ENCODE data around the gene DNAJC18. TPM values are rescaled to one million over a fixed set of nuclear protein-coding genes. Genes with fewer than 3 reads are reported as not detected.

The DNAJC18 gene
- total RNA-seq, 1 experiment from 2014 or later = 4.4 TPM

DNA sequence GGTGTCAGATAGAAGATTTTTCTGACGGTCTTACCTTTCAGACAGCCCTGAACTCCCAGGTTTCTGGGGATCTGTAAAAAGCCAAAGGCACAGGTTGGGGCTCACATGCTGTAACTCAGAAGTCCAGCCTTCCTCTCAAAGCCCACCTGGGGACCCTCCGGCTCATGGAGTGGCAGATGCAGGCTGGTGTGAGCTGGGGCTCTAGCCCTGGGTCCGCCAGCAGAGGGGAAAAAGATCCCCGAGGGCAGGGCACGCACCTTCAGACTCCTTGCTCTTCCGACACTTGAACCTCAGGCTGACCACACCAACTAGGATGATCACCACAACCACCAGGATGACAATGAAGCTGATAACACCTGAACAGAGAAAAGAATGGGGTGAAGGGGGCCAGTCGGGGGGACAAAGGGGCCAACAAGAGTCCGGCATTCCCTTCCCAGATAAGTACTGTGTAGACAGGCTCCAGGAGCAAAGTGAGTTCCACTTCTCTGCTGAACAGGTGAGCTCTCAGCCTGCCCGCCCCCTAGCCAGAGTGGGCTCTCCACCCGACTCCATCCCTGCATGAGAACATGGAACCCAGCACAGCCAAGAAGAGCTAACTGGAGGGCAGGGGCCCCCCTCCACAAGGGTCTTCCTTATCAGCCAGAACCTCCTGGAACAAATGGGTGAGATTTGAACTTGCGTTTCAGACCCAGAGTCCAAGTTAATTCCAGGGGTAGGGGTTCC is 15.4 kb upstream of the DNAJC18 start:
- Histone ChIP-seq H3K9me3 (ENCODE audit: low read length) (no peaks in the 10 kb centered on the region), H3K27ac (ENCODE audit: low read length) (no peak overlapping the region), H2AFZ (ENCODE audit: low read length) (no peak overlapping the region), H3K9ac (ENCODE audit: low read length) (no peak overlapping the region), H4K20me1 (ENCODE audit: low read length) (no peaks in the 10 kb centered on the region), H3K4me1 (ENCODE audit: insufficient read depth, low read length) (peaks cover 6% of the 10 kb centered on the region; the same call in 1 of the 2 replicates), H3K4me2 (ENCODE audit: low read length) (no peak overlapping the region), H3K27me3 (ENCODE audit: low read length) (no peaks in the 10 kb centered on the region), H3K79me2 (ENCODE audit: low read length) (no peaks in the 10 kb centered on the region), H3K36me3 (ENCODE audit: low read depth, low read length) (no peaks in the 10 kb centered on the region), H3K4me3 (ENCODE audit: low read length) (no peak overlapping the region), H3K9me2 (replicated peaks; ENCODE audit: low read length) (no peaks in the 10 kb centered on the region), H3F3A (ENCODE audit: low read length, unreplicated experiment) (no peaks in the 10 kb centered on the region)
- no peak for ATAC-seq
- intact Hi-C loops (cut with micrococcal nuclease) = no loop called here
- DNase-seq = no peak
- no TSS peak for BruUV-seq (replicated peaks)
- TF ChIP-seq, protein P1, sequence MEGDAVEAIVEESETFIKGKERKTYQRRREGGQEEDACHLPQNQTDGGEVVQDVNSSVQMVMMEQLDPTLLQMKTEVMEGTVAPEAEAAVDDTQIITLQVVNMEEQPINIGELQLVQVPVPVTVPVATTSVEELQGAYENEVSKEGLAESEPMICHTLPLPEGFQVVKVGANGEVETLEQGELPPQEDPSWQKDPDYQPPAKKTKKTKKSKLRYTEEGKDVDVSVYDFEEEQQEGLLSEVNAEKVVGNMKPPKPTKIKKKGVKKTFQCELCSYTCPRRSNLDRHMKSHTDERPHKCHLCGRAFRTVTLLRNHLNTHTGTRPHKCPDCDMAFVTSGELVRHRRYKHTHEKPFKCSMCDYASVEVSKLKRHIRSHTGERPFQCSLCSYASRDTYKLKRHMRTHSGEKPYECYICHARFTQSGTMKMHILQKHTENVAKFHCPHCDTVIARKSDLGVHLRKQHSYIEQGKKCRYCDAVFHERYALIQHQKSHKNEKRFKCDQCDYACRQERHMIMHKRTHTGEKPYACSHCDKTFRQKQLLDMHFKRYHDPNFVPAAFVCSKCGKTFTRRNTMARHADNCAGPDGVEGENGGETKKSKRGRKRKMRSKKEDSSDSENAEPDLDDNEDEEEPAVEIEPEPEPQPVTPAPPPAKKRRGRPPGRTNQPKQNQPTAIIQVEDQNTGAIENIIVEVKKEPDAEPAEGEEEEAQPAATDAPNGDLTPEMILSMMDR (conservative IDR thresholded peaks at IDR 0.05; ENCODE audit: low read depth, low read length) = no peak
- no peak for TF ChIP-seq EZH2 (IDR thresholded peaks at IDR 0.05; ENCODE audit: low read length, unreplicated experiment)
- ChIA-PET POLR2A (ENCODE audit: unreplicated experiment) (interaction anchor here (0.6 kb wide), 1 partner anchor 16 kb away, joined by 6 read pairs; the partner anchor contains the start of gene DNAJC18), CTCF (no interaction called here)

DNA sequence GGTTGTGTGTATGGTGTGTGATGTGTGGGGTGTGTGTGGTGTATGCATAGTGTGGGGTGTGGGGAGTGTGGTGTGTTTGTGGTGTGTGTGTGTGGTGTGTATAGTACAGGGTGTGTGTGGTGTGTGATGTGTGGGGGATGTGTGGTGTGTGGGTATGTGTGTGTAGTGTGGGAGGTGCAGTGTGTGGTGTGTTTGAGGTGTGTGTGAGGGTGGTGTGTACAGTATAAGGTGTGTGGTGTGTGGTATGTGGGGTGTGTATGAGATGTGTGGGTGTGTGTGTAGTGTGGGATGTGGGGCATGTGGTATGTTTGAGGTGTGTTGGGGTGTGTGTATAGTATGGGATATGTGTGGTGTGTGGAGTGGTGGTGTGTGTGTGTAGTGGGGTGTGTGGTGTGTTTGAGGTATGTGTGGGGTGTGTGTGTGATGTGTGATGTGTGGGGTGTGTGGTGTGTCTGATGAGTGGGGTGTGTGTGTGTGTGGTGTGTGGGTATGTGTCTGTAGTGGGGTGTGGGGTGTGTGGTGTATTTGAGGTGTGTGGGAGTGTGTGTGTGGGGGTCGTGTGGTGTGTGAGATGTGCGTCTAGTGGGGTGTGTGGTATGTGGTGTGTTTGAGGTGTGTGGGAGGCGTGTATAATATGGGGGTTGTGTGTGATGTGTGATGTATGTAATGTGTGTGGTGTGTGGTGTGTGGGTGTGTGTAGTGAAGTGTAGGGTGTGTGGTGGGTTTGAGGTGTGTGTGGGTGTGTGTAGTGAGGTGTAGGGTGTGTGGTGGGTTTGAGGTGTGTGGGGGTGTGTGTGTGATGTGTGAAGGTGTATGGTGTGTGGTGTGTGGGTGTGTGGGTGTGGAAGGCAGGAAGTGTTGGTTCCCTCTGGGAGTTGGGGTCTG is 14.6 kb upstream of the DNAJC18 start:
- Histone ChIP-seq H3F3A (ENCODE audit: low read length, unreplicated experiment) (no peaks in the 10 kb centered on the region), H3K4me2 (ENCODE audit: low read length) (no peak overlapping the region), H3K4me3 (ENCODE audit: low read length) (no peak overlapping the region), H3K36me3 (ENCODE audit: low read depth, low read length) (no peaks in the 10 kb centered on the region), H3K9me2 (replicated peaks; ENCODE audit: low read length) (no peaks in the 10 kb centered on the region), H4K20me1 (ENCODE audit: low read length) (no peaks in the 10 kb centered on the region), H3K4me1 (ENCODE audit: insufficient read depth, low read length) (peaks cover under 1% of the 10 kb centered on the region; the same call in 1 of the 2 replicates), H3K79me2 (ENCODE audit: low read length) (no peaks in the 10 kb centered on the region), H3K27ac (ENCODE audit: low read length) (no peak overlapping the region), H3K9me3 (ENCODE audit: low read length) (no peaks in the 10 kb centered on the region), H3K27me3 (ENCODE audit: low read length) (no peaks in the 10 kb centered on the region), H2AFZ (ENCODE audit: low read length) (no peak overlapping the region), H3K9ac (ENCODE audit: low read length) (no peak overlapping the region)
- BruUV-seq (replicated peaks) = no TSS peak
- ChIA-PET CTCF (no interaction called here), POLR2A (ENCODE audit: unreplicated experiment) (no interaction called here)
- ATAC-seq (no peak), DNase-seq (no peak)
- TF ChIP-seq, protein P1 (conservative IDR thresholded peaks at IDR 0.05; ENCODE audit: low read depth, low read length) = no peak
- TF ChIP-seq EZH2 (IDR thresholded peaks at IDR 0.05; ENCODE audit: low read length, unreplicated experiment) = no peak
- no peak for TF ChIP-seq EZH2phosphoT487 (IDR thresholded peaks at IDR 0.05; ENCODE audit: borderline replicate concordance, low read length)
- intact Hi-C loops (cut with micrococcal nuclease) = no loop called here

Measured in PC-3 (cell line).